AG04450 (cell line): ENCODE data around the gene FAM162A. TPM values are rescaled to one million over a fixed set of nuclear protein-coding genes. Genes with fewer than 3 reads are reported as not detected.

Experiments used
- CTCF ChIA-PET: fragments of 300-600, 350-600 bp; formaldehyde crosslinking; extraction: SDS; loops from one replicate; lab custom pipeline; 2022; ENCODE audit warnings: antibody characterized with exemption, inconsistent platforms; lab: Charles Lee
- POLR2A ChIA-PET: fragments of 350-600 bp; formaldehyde crosslinking; extraction: SDS; loops from one replicate; lab custom pipeline; 2021; ENCODE audit warnings: antibody characterized with exemption, inconsistent platforms; lab: Yijun Ruan, JAX
- DNase-seq: peaks from one replicate; pipeline ENCODE4 v3.0.0-alpha.2; 2011; ENCODE audit warnings: low read depth, low spot score
- H3K27ac ChIP-seq: one replicate; pipeline ENCODE4 v1.5.1; 2012; ENCODE audit warnings: low read depth, low read length, control low read depth
- H3K27me3 ChIP-seq: one replicate; pipeline ENCODE4 v1.6.0; 2012; ENCODE audit warnings: low read length; ENCODE audit not compliant: control insufficient read depth, insufficient read depth
- H3K4me3 ChIP-seq: 2 replicates; pipeline ENCODE4 v1.5.1; 2011; ENCODE audit warnings: mild to moderate bottlenecking, low read depth, low read length, control low read depth
- H3K9me3 ChIP-seq: 2 replicates; pipeline ENCODE4 v1.5.1; 2012; ENCODE audit warnings: low read length; ENCODE audit not compliant: control insufficient read depth, insufficient read depth
- polyA minus RNA-seq: library from RNA; depleted of rRNA, polyadenylated mRNA; stranded (reverse); fragments of >200 nt; gene quantifications from 2 replicates; pipeline ENCODE4 v1.2.3, GENCODE V29; 2011; rRNA and poly(A)+ RNA removed
- polyA plus RNA-seq: library from polyadenylated mRNA; depleted of rRNA; stranded (reverse); fragments of >200 nt; gene quantifications from 2 replicates; pipeline ENCODE4 v1.2.3, GENCODE V29; 2011; rRNA removed
- TF ChIP-seq, protein P1 (sequence below): IDR thresholded peaks from 2 replicates; pipeline ENCODE4 v1.5.1; 2011; ENCODE audit warnings: low read depth, low read length, control low read depth, inconsistent platforms

Gene FAM162A, protein sequence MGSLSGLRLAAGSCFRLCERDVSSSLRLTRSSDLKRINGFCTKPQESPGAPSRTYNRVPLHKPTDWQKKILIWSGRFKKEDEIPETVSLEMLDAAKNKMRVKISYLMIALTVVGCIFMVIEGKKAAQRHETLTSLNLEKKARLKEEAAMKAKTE
- polyA plus RNA-seq (58.3 and 61.6 TPM in 2 replicates), polyA minus RNA-seq (10.1 and 11.6 TPM in 2 replicates)

GRCh38 chr3:122383771-122384697 lies at the start of gene FAM162A:
Gene FAM162A, plus strand, starts transcription at chr3:122384182. Its CDS starts 84 bp downstream, at chr3:122384266.
- H3K9me3 ChIP-seq, result no peaks in the 10 kb centered on the region
- H3K27ac ChIP-seq, result peak within 1 kb of the TSS; percentile 53
- CTCF ChIA-PET, result interaction anchor here (0.6 to 4.0 kb wide), 22 partner anchors 9 to 832 kb away, joined by 3 to 48 read pairs (median 3); partner anchors contain the start of genes DTX3L, PARP9 and WDR5B
- TF ChIP-seq, protein P1, sequence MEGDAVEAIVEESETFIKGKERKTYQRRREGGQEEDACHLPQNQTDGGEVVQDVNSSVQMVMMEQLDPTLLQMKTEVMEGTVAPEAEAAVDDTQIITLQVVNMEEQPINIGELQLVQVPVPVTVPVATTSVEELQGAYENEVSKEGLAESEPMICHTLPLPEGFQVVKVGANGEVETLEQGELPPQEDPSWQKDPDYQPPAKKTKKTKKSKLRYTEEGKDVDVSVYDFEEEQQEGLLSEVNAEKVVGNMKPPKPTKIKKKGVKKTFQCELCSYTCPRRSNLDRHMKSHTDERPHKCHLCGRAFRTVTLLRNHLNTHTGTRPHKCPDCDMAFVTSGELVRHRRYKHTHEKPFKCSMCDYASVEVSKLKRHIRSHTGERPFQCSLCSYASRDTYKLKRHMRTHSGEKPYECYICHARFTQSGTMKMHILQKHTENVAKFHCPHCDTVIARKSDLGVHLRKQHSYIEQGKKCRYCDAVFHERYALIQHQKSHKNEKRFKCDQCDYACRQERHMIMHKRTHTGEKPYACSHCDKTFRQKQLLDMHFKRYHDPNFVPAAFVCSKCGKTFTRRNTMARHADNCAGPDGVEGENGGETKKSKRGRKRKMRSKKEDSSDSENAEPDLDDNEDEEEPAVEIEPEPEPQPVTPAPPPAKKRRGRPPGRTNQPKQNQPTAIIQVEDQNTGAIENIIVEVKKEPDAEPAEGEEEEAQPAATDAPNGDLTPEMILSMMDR, result peak; percentile 38
- POLR2A ChIA-PET, result interaction anchor here (0.5 to 1.0 kb wide), 4 partner anchors 9 to 402 kb away, joined by 3 to 6 read pairs (median 4); partner anchors contain the start of gene WDR5B
- no peaks in the 10 kb centered on the region for H3K27me3 ChIP-seq
- DNase-seq, result no peak
- H3K4me3 ChIP-seq, result peak within 1 kb of the TSS; percentile 96

GRCh38 chr3:122342803-122343202 lies 41.2 kb upstream of the FAM162A start:
- Histone ChIP-seq H3K27ac (no peak overlapping the region), H3K9me3 (peaks cover under 1% of the 10 kb centered on the region; the same call in 1 of the 2 replicates), H3K4me3 (no peak overlapping the region), H3K27me3 (no peaks in the 10 kb centered on the region)
- ChIA-PET POLR2A (no interaction called here), CTCF (no interaction called here)
- TF ChIP-seq, protein P1, result no peak
- DNase-seq, result no peak

DNA sequence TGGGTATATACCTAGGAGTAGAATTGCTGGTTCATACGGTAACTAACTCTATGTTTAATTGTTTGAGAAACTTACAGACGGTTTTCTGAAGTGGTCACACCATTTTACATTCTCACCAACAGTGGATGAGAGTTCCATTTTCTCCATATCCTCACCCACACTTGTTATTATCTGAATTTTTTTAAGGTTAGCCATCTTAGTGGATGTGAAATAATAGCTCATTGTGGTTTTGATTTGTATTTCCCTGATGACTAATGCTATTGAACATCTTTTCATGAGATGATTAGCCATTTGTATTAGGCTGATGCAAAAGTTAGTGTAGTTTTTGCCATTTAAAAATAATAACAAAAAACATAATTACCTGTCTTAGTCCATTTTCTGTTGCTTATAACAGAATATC lies 40.3 kb upstream of the FAM162A start:
- Histone ChIP-seq H3K4me3 (no peak overlapping the region), H3K27me3 (no peaks in the 10 kb centered on the region), H3K27ac (no peak overlapping the region), H3K9me3 (peaks cover 3% of the 10 kb centered on the region; the same call in 1 of the 2 replicates)
- DNase-seq, result no peak
- TF ChIP-seq, protein P1, result no peak
- CTCF ChIA-PET, result no interaction called here
- POLR2A ChIA-PET, result no interaction called here

DNA sequence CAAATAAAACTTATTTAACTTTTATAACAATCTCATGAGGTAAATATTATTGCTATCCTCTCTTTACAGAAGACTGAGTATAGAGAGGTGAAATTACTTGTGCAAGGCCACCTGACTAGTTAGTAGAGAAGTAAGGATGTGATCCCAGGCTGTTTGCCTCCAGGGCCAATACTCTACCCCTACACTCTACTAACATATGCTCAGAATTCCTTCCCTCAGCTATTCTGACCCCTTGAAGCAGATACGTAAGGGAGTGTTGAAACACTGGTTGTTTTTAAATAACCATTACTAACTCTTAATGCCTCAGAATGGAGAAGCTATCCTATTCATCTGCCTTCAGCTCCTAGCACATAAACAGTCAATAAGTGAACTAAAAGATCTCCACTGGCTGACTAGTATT lies 34.8 kb upstream of the FAM162A start:
- CTCF ChIA-PET, result interaction anchor here (0.8 to 0.9 kb wide), 2 partner anchors 247 to 802 kb away, joined by 3 to 4 read pairs; no protein-coding TSS in a partner anchor
- POLR2A ChIA-PET, result no interaction called here
- DNase-seq, result no peak
- Histone ChIP-seq H3K27me3 (no peaks in the 10 kb centered on the region), H3K9me3 (peaks cover 3% of the 10 kb centered on the region; the same call in 1 of the 2 replicates), H3K4me3 (no peak overlapping the region), H3K27ac (no peak overlapping the region)
- TF ChIP-seq, protein P1, result no peak
